OCI-M1 (cell line): ENCODE results near the gene MINDY3.
A peak's percentile ranks its signal among the peaks of the same experiment; 100 is the strongest.

ENCODE experiments used
- DNase-seq: peaks from one replicate; lab custom pipeline; 2025; lab: John Stamatoyannopoulos, UW

The MINDY3 gene

DNA sequence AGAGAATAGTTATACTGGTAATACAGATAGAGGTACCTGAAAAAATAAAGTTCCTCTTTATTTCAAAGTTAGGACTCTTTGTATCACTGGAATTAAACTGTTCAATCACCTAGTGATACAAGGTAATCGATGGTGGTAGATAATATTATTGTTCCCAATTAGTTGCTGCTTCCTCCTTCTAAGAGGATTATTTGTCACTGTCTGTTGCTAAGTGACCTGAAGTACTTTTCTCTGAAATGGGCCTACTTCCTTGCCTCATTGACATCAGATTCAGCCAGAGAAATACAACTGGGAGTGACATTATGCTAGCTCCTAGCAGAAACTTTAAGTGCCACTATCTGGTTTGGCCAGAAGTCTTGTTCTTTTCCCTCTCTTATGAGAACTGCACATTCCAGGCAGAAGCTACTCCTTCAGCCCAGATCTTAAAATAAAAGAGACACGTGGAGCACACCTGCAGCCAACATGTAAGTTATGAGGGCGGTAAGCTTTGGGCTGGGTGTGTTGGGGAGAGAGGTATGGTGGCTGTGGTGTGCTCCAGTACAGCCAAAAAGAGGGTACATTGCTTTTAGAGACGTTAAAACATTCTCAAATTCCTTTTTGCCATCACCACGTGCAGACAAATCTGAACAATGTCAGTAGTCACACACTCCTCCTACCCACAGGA lies 54.8 kb downstream of the MINDY3 start:
- peak; percentile 59 for DNase-seq

DNA sequence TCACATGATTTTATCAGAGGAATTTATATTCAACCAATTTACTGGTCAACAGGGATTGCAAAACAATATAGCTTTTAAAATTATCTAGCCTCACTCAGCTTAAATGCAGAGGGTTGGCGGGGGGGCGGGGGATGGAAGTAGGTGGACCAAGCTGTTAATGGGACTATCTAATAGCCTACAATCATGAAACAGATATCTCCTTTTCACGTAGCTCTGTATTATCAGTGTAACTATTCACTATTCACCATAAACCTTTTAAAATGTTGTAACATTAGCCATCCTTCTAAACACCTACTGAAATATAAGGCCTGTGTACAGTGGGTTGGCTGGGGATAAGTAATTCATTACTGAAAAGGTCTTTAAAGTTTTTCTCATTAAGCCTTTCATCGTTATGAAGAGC lies 56.2 kb downstream of the MINDY3 start:
- DNase-seq: no peak

DNA sequence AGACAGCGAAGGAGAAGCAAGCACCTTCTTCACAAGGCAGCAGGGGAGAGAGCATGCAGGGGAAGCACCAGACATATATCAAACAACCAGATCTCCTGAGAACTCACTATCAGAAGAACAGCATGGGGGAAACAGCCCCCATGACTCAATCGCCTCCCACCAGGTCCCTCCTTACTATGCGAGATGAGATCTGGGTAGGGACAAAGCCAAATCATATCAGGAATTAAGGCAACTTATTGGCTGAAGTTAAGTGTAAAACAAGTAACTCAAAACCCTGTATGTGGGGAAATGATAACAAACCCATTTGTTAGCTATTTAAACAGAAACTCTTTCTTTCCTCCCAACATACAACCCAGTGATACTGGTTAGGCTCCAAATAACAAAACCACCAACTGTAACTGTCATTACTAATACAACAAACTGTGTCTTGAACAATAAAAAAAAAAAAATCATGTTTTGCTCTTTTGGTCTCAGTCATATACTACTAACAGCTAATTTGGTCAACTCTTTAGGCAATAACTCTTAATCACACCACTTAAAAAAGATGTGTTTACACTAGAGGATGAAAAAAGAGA lies 57.8 kb downstream of the MINDY3 start:
- peak; percentile 95 for DNase-seq

DNA sequence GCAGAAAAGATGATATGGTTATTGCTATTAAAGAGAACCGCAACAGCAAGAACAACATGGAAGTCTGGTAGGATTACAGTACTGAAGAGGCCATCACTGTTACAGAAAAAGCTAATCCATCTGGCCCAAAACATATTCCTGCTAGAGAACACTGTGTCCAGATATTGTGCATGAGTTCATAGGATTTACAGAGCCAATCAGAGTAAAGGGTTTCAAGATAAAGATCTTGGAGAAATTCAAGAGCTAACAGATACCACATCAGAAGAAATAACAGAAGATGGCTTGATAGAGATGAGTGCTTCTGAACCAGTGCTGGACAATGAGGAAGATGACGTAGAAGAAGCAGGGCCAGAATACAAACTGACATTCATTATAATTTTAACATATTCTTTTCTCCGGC lies 58.7 kb downstream of the MINDY3 start:
- peak; percentile 59 for DNase-seq

DNA sequence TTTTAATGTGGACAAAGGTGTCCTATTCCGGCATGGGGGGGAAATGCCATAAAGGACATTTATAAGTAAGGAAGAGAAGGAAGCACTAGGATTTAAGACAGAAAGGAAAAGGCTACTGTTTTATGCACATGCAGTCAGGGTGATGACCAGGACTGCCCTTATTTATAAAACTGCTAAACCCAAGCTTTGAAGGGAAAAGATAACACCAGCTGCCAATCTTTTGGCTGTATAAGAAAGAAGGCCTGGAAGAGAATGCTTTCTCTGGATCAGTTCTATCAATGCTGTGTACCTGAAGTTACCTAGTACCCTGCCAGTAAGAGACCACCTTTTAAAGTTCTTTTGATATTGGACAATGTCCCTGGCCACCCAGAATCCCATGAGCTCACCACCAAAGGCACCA lies 59.2 kb downstream of the MINDY3 start:
- peak; percentile 55 for DNase-seq

DNA sequence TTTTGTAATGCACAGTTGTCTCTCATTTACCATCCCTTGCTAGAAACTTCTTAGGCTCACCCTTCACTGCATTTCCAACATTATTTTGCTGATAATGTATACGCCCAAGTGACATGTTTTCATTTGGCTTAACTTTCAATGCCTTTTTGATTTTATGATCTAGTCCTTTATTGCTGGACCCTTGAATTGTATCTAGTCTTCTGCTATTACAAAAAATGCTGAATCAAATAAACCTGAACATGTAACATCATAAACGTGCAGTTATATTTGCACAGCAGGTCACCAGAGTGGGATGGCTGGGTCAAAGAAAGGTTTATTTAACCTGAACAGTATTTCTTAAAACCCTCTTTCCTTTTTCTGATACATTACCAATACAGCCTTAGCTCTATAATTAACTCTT lies 63.0 kb downstream of the MINDY3 start:
- DNase-seq: no peak

DNA sequence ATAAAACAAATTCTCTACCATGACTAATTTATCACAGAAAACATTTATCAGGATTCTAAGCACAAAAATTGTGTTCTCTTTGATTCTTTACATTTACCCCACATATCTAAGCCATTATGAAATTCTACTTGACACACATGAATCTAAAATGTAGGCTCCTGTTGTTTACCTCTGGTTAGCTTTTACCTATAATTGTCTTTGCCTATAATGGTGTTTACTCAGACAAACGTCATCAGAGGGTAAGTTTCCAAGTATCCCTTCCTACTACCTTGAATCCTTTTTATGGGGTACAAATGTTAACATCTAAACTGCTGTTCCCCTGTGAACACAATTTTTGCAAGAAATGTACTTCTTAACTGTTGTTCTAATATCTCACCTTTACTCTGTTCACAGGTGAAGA lies 63.5 kb downstream of the MINDY3 start:
- DNase-seq: peak; percentile 30

DNA sequence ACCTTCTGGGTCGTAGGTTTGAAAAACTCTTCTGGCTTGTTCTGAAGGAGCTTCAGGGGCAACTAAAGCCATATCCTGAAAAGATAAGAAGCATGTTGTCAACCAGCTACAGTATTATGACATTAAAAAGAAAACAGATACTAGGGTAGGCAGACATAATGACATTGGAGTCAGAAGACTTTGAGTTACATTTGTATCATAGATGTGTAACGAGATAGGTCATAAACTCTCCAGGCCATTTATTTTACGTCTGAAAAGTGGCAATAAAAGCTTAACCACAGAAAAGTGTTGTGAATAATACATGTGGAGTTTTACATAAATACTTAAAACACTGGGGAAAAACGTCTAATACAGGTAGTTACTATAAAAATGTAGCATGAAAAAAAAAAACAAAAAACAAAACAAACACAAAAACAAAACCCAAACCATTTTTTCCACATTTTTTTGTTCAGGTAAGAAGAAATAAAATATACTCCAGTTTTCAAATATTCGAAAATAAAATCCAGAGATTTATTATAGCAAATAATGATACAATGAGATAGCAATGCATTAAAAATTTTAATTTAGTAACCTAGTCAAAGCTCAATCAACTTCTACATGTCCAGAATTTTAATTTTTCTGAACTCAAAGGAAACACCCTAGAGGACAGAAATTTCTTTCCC lies 64.1 kb downstream of the MINDY3 start:
- peak; percentile 75 for DNase-seq

DNA sequence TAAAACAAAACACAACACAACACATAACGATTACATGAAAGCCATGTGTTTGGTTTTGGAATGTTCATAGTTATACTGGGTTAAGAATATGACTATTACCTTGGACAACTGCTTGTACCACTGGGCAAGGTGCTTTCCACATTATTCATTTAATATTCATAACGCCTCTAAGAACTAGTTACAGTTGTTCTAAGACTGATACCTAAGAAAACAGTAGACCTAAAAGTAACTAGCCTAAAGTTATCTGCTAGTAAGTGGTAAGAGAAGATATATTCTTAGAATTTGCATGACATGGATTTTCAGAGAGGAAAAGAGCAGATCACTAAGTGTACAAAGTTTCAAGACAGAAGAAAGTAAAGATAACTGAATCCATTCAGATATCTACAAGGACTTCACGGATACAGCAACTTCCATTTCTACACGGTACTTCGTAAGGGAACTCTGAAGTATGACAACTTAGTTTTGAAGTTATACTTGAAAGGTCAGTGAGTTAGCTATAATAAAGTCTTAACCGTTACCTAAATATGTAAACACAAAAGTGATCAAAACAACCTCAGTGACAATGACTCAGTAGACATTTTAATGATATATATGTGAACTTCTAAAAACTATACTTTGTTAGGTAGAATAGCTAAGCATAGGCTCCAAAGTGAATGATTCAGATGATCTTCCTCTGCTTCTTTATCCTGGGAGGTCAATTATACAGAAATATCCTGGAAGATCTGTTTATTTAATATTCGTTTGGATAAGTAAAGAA lies 65.1 kb downstream of the MINDY3 start:
- peak; percentile 72 for DNase-seq

DNA sequence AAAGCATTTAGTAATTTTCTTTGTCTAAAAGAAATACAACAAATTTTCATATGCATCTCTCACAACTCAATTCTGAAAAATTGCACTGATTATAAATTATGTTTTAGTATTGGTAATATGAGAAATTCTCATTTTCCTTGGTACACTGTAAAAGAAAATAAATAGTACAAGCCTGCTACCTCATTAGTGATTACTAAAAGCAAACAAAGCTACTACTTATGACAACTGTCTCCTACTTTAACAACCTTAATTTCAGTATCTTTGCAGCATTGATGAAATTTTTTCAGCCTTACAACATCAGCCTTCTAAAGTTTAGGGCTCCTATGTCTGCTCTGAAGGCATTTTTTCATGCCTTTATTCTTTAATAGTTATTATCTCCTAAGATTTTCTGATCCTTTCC lies 65.7 kb downstream of the MINDY3 start:
- DNase-seq: no peak

DNA sequence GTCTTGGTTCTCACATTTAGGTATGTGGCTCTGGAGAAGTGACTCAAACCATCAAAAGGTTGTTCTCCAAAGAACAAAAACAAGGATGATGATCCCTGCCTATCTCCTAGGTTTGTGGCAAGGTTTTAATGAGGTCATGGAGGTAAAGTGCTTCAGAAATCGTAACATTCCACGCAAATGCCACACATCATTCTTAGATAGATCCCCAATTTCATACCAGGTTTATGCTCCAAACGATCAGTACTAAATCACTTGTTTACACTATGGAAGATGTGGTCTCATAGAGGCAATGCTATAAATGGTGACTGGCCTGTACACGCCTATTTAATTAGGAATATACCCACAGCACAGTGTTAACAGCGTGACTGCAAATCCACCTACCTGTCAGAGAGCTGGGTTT lies 66.6 kb downstream of the MINDY3 start:
- no peak for DNase-seq

DNA sequence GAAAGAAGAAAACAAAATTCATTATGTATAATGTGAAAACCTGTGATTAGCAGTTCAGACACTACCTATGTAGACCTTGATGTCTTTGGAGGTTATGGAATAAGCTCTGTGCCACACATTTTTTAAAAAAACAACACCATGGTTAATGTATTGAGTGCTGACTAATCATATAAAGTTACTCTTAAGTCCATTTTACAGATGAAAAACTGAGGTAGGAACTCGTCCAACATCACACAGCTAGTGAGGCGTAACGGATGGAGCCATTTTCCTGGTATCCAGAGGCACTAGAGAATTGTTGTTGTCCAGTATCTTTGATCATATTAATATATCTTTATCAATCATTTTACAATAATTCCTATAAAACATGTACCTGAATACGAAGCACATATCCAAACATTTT lies 67.5 kb downstream of the MINDY3 start:
- DNase-seq: no peak

DNA sequence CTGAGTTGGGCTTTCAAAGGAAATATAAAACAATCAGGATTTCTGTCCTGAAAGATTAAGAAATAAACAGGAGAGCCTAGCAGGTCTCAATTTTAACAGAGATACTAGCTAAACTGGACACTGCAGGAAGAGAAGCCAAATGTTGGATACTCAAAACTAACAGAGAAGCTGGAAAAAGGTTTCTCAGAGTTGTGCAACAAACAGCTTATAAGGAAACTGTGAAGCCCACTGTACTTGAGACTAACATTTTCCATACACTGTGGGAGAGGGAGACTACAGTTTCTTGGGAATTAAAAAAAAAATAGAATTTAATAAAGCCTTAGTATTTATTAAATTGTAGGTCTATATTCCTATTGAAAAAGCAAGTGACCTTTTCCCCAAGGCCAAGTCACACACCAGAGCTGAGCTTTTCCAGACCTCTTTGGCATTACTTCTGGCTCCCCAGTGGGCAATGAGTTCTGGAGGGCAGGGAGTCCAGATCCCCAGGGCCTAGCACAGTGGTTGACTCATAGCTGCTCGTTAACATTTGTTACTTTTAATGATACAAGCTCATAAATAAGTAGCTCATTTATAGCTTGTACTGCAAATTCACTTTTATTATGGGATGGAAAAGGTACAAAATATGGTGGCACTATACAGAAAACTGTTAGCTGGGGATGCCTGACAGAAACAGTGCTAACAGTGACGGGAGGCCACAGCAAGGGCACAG lies 68.3 kb downstream of the MINDY3 start:
- peak; percentile 36 for DNase-seq

DNA sequence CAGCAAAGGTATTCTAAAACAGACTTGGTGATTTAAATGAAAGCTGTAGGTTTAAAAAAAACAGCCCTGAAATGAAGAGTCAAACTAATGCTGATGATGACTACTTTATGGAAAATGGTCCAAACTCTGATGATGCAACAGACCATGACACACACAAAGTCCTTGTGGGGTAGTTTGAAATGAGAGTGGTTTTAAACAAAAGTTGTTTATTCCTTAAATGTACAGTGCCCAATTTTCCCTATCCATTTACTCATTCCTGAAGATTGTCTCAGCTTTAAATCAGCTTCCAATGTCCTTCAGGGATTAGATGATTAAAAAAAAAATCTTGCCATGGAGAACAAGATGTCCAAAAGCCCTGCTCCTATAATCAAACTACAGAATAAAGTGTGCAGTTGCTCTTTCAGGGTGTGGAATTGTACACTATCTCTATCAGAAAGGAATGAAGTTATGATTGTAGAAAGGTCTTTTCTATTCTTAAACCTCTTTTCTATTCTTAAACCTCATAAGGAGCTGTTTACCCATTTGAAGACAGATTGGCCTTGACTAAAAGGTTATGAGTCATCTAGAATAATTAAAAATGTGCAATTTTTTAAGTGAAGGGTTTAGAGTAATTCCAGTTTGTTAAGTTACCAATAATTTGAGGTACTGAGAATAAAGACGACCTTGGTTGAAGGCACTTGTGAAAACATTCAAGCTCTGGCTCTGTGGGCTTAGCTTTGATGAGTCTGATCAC lies 70.3 kb downstream of the MINDY3 start:
- peak; percentile 22 for DNase-seq

DNA sequence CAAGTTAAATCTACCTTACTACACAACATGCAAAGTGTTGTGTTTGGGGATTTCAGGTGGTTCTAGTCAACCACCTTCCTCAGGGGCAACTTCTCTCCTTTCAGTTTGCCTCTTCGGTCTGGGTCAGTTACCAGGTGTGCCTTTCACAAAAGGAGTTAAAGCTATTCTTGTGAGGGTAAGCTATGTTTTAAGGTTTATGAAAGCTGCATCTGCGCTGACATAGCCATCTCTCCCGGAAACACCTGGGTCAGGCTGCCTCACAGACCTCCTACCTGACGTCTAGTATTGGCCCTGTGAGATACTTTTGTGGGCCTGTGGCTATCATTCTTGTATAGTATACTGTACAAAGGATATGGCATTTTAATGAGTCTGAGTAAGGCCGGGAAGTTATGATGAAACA lies 72.9 kb downstream of the MINDY3 start:
- DNase-seq: no peak

DNA sequence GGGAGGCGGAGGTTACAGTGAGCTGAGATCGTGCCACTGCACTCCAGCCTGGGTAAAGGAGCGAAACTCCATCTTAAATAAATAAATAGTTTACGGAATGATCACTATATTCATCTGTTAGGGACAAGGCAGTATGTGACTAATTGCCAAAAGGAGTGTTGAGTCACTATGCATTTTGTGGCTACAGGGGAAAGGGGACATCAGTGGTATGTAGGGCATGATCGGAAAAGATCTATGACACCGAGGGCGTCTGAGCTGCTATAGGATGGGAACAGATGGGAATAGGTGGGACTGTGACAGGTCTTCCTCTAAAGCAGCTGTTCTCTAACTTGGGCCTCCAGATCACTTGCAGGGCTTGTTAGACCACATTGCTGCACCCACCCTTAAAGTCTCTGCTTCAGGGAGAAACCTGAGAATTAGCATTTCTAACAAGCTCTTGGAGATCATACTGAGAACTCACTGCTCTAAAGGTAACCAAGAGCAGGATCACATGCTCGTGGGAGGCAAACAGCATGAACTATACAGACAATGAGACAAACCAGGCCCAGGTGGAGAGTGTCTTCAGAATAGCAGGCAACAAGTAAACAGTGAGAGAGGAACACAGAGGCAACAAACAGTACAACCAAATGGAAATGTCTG lies 75.5 kb downstream of the MINDY3 start:
- no peak for DNase-seq

DNA sequence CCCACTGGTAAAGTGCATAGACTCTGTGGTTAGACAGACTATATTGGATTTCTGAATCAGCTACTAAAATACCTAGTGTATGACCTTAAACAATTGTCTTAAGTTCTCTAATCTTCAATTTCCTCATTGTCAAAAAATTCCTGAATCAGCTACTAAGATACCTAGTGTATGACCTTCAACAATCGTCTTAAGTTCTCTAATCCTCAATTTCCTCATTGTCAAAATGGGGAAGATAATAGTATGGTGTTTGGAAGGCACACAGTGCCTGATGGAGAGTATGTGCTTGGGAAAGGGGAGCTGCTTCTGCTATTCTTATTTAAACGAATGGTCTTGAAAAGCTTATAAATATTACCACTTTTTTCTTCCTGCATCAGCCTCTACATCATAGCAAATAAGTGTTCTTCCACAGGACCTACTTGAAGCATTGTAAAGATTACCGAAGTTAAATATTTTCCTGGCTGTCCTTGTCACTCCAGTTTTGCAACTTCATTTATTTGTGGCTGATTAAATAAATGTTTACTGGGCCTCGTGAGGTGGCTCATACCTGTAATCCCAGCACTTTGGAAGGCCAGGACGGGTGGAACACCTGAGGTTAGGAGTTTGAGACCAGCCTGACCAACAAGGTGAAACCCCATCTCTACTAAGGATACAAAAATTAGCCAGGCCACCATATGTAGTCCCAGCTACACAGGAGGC lies 76.2 kb downstream of the MINDY3 start:
- DNase-seq: peak; percentile 13

DNA sequence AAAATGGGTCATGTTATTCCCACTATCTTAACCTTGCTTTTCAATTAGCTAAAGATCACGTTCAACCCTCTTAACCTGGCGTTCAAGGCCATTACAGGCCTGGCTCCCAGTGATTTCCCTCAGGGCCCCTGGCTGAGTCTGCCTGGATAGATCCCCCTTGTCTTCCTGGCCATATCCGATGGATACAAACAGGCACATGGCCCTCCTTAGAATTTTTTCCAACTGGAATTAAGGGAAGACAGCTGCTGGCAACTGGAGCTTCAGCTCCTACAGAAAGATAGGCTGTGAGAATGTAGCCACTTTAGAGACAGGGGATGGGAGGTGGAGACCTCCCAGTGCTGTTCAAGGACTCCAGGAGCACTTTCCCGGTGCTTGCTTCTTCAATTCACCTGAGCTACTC lies 77.5 kb downstream of the MINDY3 start:
- DNase-seq: no peak

DNA sequence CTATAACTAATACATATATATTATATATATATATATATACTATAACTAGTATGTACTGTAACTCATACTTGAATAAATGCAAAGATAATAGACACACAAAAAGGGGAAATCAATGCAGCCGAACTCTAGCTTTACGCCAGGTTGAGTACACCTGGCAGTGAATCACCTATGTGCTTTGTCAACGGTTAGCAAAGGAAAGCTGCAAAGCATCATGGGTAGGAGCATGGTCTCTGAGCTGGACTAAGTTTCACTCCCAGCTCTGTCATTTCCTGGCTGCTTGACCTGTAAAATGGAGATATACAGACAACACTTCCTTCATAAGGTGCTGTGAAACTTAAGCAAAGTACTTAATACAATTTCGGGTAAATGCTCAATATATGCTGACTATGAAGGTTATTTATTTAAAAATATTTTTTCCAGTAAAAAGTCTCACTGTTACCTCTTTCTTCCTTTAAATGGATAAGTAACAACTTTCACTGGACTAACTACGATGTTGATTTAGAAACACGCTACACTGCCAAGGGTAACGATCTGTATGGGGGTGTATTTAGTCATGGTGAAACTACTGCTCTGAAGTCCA lies 78.8 kb downstream of the MINDY3 start:
- DNase-seq: no peak
